Neural progenitor cell (in vitro differentiated cells): Measurements from ENCODE around the gene CRYBB3. TPM values are rescaled to one million over a fixed set of nuclear protein-coding genes. Genes with fewer than 3 reads are reported as not detected.

Experiments
- DNase-seq: peaks from one replicate; pipeline ENCODE4 v3.0.0-alpha.2; 2016; ENCODE audit warnings: low spot score
- H2AFZ ChIP-seq: fragments of 200-600 bp; sonication (generic); replicated peaks from 2 replicates; pipeline ENCODE4 v1.6.1; 2016; ENCODE audit warnings: antibody characterized with exemption
- H3F3A ChIP-seq: fragments of 200-600 bp; sonication (generic); 2 replicates; pipeline ENCODE4 v1.6.1; 2016; ENCODE audit warnings: antibody characterized with exemption, low read depth
- H3K27ac ChIP-seq: fragments of 200-600 bp; sonication (generic); 2 replicates; pipeline ENCODE4 v1.5.1; 2016; ENCODE audit warnings: mild to moderate bottlenecking
- H3K27me3 ChIP-seq: fragments of 200-600 bp; sonication (generic); 2 replicates; pipeline ENCODE4 v1.6.1; 2016; ENCODE audit warnings: mild to moderate bottlenecking, moderate library complexity
- H3K36me3 ChIP-seq: fragments of 200-600 bp; sonication (generic); 2 replicates; pipeline ENCODE4 v1.5.1; 2016
- H3K4me1 ChIP-seq: fragments of 200-600 bp; sonication (generic); 2 replicates; pipeline ENCODE4 v1.6.1; 2016; ENCODE audit warnings: mixed run types
- H3K4me2 ChIP-seq: fragments of 200-600 bp; sonication (generic); 2 replicates; pipeline ENCODE4 v1.6.1; 2016
- H3K4me3 ChIP-seq: fragments of 200-600 bp; sonication (generic); 2 replicates; pipeline ENCODE4 v1.5.1; 2016
- H3K79me2 ChIP-seq: fragments of 200-600 bp; sonication (generic); 2 replicates; pipeline ENCODE4 v1.6.1; 2016; ENCODE audit warnings: low read depth
- H3K9ac ChIP-seq: fragments of 200-600 bp; sonication (generic); 2 replicates; pipeline ENCODE4 v1.6.1; 2016
- H3K9me3 ChIP-seq: fragments of 200-600 bp; sonication (generic); 2 replicates; pipeline ENCODE4 v1.5.1; 2016; ENCODE audit warnings: low read depth
- H4K20me1 ChIP-seq: fragments of 200-600 bp; sonication (generic); 2 replicates; pipeline ENCODE4 v1.6.1; 2016; ENCODE audit warnings: low read depth
- H3K27ac Mint-ChIP-seq: 3 replicates; pipeline ENCODE4 v1.8.0; 2021; ENCODE audit warnings: mixed read lengths
- H3K27me3 Mint-ChIP-seq: 2 replicates; pipeline ENCODE4 v1.8.0; 2022; ENCODE audit warnings: low read depth, mild to moderate bottlenecking, inconsistent platforms, moderate library complexity, mixed read lengths; ENCODE audit not compliant: insufficient read depth
- H3K36me3 Mint-ChIP-seq: 3 replicates; pipeline ENCODE4 v1.8.0; 2021; ENCODE audit warnings: mixed read lengths
- H3K4me1 Mint-ChIP-seq: 3 replicates; pipeline ENCODE4 v1.8.0; 2021; ENCODE audit warnings: mixed read lengths
- H3K4me3 Mint-ChIP-seq: 3 replicates; pipeline ENCODE4 v1.8.0; 2021; ENCODE audit warnings: mild to moderate bottlenecking, moderate library complexity, mixed read lengths
- H3K9me3 Mint-ChIP-seq: 3 replicates; pipeline ENCODE4 v1.8.0; 2020; ENCODE audit warnings: mixed read lengths
- CTCF ChIP-seq: fragments of 200-600 bp; sonication (generic); IDR thresholded peaks from 2 replicates; pipeline ENCODE4 v1.5.1; 2017; ENCODE audit warnings: antibody characterized with exemption, mild to moderate bottlenecking
- EZH2 ChIP-seq: fragments of 200-600 bp; sonication (generic); IDR thresholded peaks from 2 replicates; pipeline ENCODE4 v1.6.1; 2017; ENCODE audit warnings: antibody characterized with exemption, mild to moderate bottlenecking, moderate library complexity
- EZH2phosphoT487 ChIP-seq: fragments of 200-600 bp; sonication (generic); IDR thresholded peaks from 2 replicates; pipeline ENCODE4 v1.6.1; 2017; ENCODE audit warnings: antibody characterized with exemption
- total RNA-seq: library from RNA; depleted of rRNA; stranded (reverse); fragments of >200 nt; gene quantifications from 2 replicates; pipeline ENCODE4 v1.2.3, GENCODE V29; 2015; ENCODE audit warnings: low replicate concordance

Gene CRYBB3
- total RNA-seq = 0.19 TPM in 1 of 2 replicates, not detected in the other

- DNase-seq = peak; percentile 29
- Mint-ChIP-seq H3K27me3 (no peaks in the 10 kb centered on the region), H3K36me3 (no peaks in the 10 kb centered on the region), H3K4me1 (peaks cover 29% of the 10 kb centered on the region), H3K9me3 (no peaks in the 10 kb centered on the region), H3K27ac (peak within 1 kb of the TSS; percentile 5), H3K4me3 (no peak within 1 kb of the TSS)
- H3K4me3 ChIP-seq = no peak within 1 kb of the TSS
- H3K27ac ChIP-seq = no peak within 1 kb of the TSS
- peaks cover 46% of the 10 kb centered on the region for H4K20me1 ChIP-seq
- H3K79me2 ChIP-seq = no peaks in the 10 kb centered on the region
- H3K27me3 ChIP-seq = no peaks in the 10 kb centered on the region
- peaks cover 8% of the 10 kb centered on the region for H3F3A ChIP-seq
- H3K4me2 ChIP-seq = peak within 1 kb of the TSS; percentile 22
- H3K9me3 ChIP-seq = no peaks in the 10 kb centered on the region
- H2AFZ ChIP-seq = no peak within 1 kb of the TSS
- TF ChIP-seq CTCF (no peak), EZH2phosphoT487 (no peak), EZH2 (no peak)
- peaks cover 20% of the 10 kb centered on the region for H3K4me1 ChIP-seq
- no peaks in the 10 kb centered on the region for H3K36me3 ChIP-seq
- H3K9ac ChIP-seq = no peak within 1 kb of the TSS
These were observed at the start of gene CRYBB3 for GRCh38 chr22:25199731-25200520. Gene CRYBB3, plus strand, starts transcription at chr22:25199858. Its CDS starts 1,539 bp downstream, at chr22:25201397.

GRCh38 chr22:25153961-25154666 lies 45.5 kb upstream of the CRYBB3 start:
- Histone ChIP-seq H3K79me2 (peaks cover 4% of the 10 kb centered on the region), H4K20me1 (peaks cover 23% of the 10 kb centered on the region), H3K4me1 (peaks cover 4% of the 10 kb centered on the region), H3K4me2 (no peak overlapping the region), H3F3A (peaks cover 16% of the 10 kb centered on the region), H3K4me3 (no peak overlapping the region), H3K36me3 (no peaks in the 10 kb centered on the region), H3K9me3 (no peaks in the 10 kb centered on the region), H3K27ac (peak overlapping the region; percentile 19), H3K9ac (no peak overlapping the region), H2AFZ (no peak overlapping the region), H3K27me3 (no peaks in the 10 kb centered on the region)
- Mint-ChIP-seq H3K4me3 (no peak overlapping the region), H3K27me3 (peaks cover 3% of the 10 kb centered on the region), H3K4me1 (peaks cover 8% of the 10 kb centered on the region), H3K27ac (no peak overlapping the region), H3K9me3 (no peaks in the 10 kb centered on the region), H3K36me3 (no peaks in the 10 kb centered on the region)
- peak; percentile 51 for DNase-seq
- TF ChIP-seq EZH2phosphoT487 (no peak), EZH2 (no peak), CTCF (no peak)

- no peaks in the 10 kb centered on the region for H3K9me3 ChIP-seq
- Mint-ChIP-seq H3K4me1 (peaks cover 10% of the 10 kb centered on the region), H3K27ac (no peak overlapping the region), H3K27me3 (peaks cover 3% of the 10 kb centered on the region), H3K4me3 (no peak overlapping the region), H3K9me3 (no peaks in the 10 kb centered on the region), H3K36me3 (no peaks in the 10 kb centered on the region)
- H3K9ac ChIP-seq = no peak overlapping the region
- DNase-seq = no peak
- peak overlapping the region; percentile 19 for H3K27ac ChIP-seq
- no peaks in the 10 kb centered on the region for H3K27me3 ChIP-seq
- H2AFZ ChIP-seq = no peak overlapping the region
- H3K4me2 ChIP-seq = no peak overlapping the region
- H3F3A ChIP-seq = peaks cover 16% of the 10 kb centered on the region
- peaks cover 4% of the 10 kb centered on the region for H3K4me1 ChIP-seq
- H3K4me3 ChIP-seq = no peak overlapping the region
- no peaks in the 10 kb centered on the region for H3K36me3 ChIP-seq
- H4K20me1 ChIP-seq = peaks cover 23% of the 10 kb centered on the region
- peaks cover 4% of the 10 kb centered on the region for H3K79me2 ChIP-seq
- no peak for TF ChIP-seq EZH2phosphoT487
- TF ChIP-seq CTCF = no peak
- no peak for TF ChIP-seq EZH2
These were observed 45.0 kb upstream of the CRYBB3 start for GRCh38 chr22:25154667-25154999.
